ENCODE measurements around the gene CCDC137. TPM values are rescaled to one million over a fixed set of nuclear protein-coding genes. Genes with fewer than 3 reads are reported as not detected.

Gene CCDC137
- total and polyA plus RNA-seq, 2 of the 13 experiments (the other 11 are each of a cell fraction or from before 2014, with no cell fraction given), result 14.6 to 39.1 TPM

DNA sequence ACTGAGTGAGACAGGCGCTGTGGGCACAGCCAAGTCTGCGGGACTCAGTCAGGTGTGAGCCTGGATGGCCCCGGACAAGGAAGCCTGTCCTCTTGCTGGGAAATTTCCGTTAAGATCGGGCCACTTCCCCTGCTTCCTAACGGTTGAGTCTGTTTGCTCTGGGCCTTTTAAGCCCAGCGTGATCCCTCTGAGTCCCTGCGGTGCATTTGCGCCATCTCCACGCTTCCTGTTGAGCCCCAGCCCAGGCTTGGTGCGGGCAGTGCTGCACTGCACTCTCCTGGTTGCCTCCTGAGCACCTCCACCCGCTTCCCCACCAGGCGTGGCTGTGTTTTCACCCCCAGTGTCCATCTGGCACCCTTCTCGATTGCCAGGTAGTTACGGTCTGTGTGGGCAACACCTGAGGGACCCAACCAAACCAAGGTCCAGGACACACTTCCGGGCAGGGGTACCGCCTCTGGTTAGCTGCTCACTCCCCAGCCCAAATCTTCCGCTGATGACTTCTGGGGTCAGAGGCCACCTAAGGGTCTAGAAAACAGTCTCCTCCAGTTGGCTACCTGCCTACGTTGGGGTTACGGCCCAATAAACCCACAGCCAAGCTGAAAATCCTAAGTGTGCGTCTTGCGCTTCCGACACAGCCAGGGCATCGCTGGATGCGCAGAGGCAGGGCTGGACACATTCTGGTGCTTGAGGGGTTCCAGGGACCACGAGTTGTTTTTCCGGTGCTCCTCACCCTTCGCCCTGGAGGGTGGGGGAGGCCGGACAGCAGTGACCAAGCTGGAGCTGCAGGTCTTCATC is 44.2 kb downstream of the CCDC137 start (continued):
- no peak for TF ChIP-seq ZSCAN31 (CRISPR knock-in tag; IDR thresholded peaks at IDR 0.05; ENCODE audit: low read depth)
- TF ChIP-seq, protein P1, sequence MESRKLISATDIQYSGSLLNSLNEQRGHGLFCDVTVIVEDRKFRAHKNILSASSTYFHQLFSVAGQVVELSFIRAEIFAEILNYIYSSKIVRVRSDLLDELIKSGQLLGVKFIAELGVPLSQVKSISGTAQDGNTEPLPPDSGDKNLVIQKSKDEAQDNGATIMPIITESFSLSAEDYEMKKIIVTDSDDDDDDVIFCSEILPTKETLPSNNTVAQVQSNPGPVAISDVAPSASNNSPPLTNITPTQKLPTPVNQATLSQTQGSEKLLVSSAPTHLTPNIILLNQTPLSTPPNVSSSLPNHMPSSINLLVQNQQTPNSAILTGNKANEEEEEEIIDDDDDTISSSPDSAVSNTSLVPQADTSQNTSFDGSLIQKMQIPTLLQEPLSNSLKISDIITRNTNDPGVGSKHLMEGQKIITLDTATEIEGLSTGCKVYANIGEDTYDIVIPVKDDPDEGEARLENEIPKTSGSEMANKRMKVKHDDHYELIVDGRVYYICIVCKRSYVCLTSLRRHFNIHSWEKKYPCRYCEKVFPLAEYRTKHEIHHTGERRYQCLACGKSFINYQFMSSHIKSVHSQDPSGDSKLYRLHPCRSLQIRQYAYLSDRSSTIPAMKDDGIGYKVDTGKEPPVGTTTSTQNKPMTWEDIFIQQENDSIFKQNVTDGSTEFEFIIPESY (CRISPR knock-in tag; IDR thresholded peaks at IDR 0.05), result peak; percentile 87
- no peak for TF ChIP-seq PCBP1 (IDR thresholded peaks at IDR 0.05; ENCODE audit: borderline replicate concordance, low read depth, low read length)
- TF ChIP-seq GTF2F1 (IDR thresholded peaks at IDR 0.05; ENCODE audit: low read length), result no peak
- TF ChIP-seq PHF5A (CRISPR knock-in tag; IDR thresholded peaks at IDR 0.05; ENCODE audit: low read depth, unreplicated experiment), result no peak
- TF ChIP-seq, protein P2, sequence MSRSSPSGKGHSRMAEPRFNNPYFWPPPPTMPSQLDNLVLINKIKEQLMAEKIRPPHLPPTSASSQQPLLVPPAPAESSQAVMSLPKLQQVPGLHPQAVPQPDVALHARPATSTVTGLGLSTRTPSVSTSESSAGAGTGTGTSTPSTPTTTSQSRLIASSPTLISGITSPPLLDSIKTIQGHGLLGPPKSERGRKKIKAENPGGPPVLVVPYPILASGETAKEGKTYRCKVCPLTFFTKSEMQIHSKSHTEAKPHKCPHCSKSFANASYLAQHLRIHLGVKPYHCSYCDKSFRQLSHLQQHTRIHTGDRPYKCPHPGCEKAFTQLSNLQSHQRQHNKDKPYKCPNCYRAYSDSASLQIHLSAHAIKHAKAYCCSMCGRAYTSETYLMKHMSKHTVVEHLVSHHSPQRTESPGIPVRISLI (CRISPR knock-in tag; IDR thresholded peaks at IDR 0.05; ENCODE audit: borderline replicate concordance), result no peak
- TF ChIP-seq, protein P3, sequence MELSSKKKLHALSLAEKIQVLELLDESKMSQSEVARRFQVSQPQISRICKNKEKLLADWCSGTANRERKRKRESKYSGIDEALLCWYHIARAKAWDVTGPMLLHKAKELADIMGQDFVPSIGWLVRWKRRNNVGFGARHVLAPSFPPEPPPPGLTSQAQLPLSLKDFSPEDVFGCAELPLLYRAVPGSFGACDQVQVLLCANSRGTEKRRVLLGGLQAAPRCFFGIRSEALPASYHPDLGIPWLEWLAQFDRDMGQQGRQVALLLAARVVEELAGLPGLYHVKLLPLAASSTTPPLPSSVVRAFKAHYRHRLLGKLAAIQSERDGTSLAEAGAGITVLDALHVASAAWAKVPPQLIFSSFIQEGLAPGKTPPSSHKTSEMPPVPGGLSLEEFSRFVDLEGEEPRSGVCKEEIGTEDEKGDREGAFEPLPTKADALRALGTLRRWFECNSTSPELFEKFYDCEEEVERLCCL (CRISPR knock-in tag; IDR thresholded peaks at IDR 0.05; ENCODE audit: borderline replicate concordance), result no peak
- TF ChIP-seq ZNF841 (CRISPR knock-in tag; IDR thresholded peaks at IDR 0.05; ENCODE audit: borderline replicate concordance), result no peak
- TF ChIP-seq HDAC1 (CRISPR knock-in tag; IDR thresholded peaks at IDR 0.05), result no peak
- no peak for TF ChIP-seq ZNF614 (CRISPR knock-in tag; IDR thresholded peaks at IDR 0.05; ENCODE audit: borderline replicate concordance)
- TF ChIP-seq, protein P4, sequence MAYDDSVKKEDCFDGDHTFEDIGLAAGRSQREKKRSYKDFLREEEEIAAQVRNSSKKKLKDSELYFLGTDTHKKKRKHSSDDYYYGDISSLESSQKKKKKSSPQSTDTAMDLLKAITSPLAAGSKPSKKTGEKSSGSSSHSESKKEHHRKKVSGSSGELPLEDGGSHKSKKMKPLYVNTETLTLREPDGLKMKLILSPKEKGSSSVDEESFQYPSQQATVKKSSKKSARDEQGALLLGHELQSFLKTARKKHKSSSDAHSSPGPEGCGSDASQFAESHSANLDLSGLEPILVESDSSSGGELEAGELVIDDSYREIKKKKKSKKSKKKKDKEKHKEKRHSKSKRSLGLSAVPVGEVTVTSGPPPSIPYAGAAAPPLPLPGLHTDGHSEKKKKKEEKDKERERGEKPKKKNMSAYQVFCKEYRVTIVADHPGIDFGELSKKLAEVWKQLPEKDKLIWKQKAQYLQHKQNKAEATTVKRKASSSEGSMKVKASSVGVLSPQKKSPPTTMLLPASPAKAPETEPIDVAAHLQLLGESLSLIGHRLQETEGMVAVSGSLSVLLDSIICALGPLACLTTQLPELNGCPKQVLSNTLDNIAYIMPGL (CRISPR knock-in tag; IDR thresholded peaks at IDR 0.05; ENCODE audit: borderline replicate concordance in 1 of 2, low read depth in 1 of 2), result peak in 1 of 2 experiments; percentile 29; a peak in 1 of 4 replicates
- no peak for TF ChIP-seq SMC3 (IDR thresholded peaks at IDR 0.05; ENCODE audit: low read length)
- TF ChIP-seq GABPA (IDR thresholded peaks at IDR 0.05; ENCODE audit: low read depth, low read length), result no peak
- no peak for TF ChIP-seq GABPA (CRISPR knock-in tag; IDR thresholded peaks at IDR 0.05; ENCODE audit: low read depth)
- TF ChIP-seq ARHGAP35 (CRISPR knock-in tag; IDR thresholded peaks at IDR 0.05; ENCODE audit: borderline replicate concordance), result peak; percentile 31; the same call in 1 of the 2 replicates
- no peak; the same call in 1 of the 2 replicates for TF ChIP-seq FIP1L1 (IDR thresholded peaks at IDR 0.05; ENCODE audit: borderline replicate concordance, insufficient read depth, low read depth, low read length)
- no peak for TF ChIP-seq ZSCAN20 (CRISPR knock-in tag; IDR thresholded peaks at IDR 0.05; ENCODE audit: borderline replicate concordance)
